SK-N-MC (cell line): ENCODE data around the gene MARCOL.

Experiments used
- EZH2 ChIP-seq: fragments of 200-600 bp; sonication (generic); IDR thresholded peaks from one replicate; pipeline ENCODE4 v1.6.1; 2017; ENCODE audit warnings: antibody characterized with exemption
- POLR2AphosphoS5 ChIP-seq: IDR thresholded peaks from 2 replicates; pipeline ENCODE4 v1.6.1; 2012; ENCODE audit warnings: mild to moderate bottlenecking, low read depth, low read length, borderline replicate concordance

DNA sequence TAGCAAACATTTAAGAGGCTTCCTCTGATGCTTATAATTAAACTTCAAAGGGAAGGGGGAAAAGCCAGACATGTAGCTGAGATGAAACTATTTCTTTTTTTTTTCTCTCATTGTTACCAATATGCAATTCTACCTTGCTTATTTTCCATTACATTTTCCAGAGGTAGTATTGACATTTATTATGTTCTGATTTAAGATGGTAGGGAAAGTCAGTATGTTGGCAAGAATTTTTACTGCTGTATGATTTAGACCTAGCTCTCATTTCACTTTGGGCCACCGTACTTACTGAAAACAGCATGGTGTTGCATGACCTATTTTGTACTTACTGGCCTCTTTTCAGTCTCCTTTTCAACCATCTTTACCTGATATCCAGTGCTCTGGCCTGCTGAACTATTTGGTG lies 45.1 kb upstream of the MARCOL start:
- no peak for TF ChIP-seq POLR2AphosphoS5
- no peak for TF ChIP-seq EZH2
